ENCODE measurements around the gene RFPL3.
A peak's percentile ranks its signal among the peaks of the same experiment; 100 is the strongest.
"Not testable (repeated sequence)": the region's sequence is repeated elsewhere in the genome, so short reads cannot be mapped to it uniquely, and the experiment has no call there.

Gene RFPL3

DNA sequence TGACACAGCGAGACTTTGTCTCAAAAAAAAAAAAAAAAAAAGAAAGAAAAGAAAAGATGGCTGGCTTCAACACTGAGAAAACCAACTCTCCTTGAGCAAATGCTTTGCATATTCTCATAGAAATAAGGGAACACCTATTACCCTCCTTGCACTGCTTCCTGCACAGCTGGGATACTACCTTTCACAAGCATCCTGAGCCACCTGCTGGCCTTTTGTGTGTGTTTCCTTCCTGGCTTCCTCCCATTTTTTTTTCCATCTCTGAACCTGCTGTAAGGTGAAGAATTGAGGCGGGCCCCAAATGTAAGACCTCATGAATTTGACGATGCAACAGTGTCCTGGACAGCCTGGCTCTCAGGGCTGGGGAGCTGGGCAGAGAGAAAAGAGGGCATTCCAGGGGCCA, 1.9 kb upstream of the RFPL3 start:
- peak; percentile 49 for ATAC-seq (ENCODE audit: low read depth)
- no peak for DNase-seq (ENCODE audit: low spot score)
- H3K27ac ChIP-seq (ENCODE audit: poor library complexity, severe bottlenecking): peak overlapping the region; percentile 72

GRCh38 chr22:32360096-32360495, 2.4 kb downstream of the RFPL3 start:
- not testable (repeated sequence) for H3K4me3 ChIP-seq (ENCODE audit: severe bottlenecking); H3K9me3 ChIP-seq (ENCODE audit: severe bottlenecking); H3K36me3 ChIP-seq (ENCODE audit: low read depth); H3K27me3 ChIP-seq (ENCODE audit: insufficient read depth, poor library complexity, severe bottlenecking); ATAC-seq (ENCODE audit: low read depth); H3K27ac ChIP-seq (ENCODE audit: poor library complexity, severe bottlenecking); H3K4me1 ChIP-seq (ENCODE audit: insufficient read depth, poor library complexity, severe bottlenecking); DNase-seq (ENCODE audit: low spot score)

More for the DNA sequence above, 1.9 kb upstream of the RFPL3 start:
- Histone ChIP-seq H3K27me3 (ENCODE audit: insufficient read depth, poor library complexity, severe bottlenecking) (no peaks in the 10 kb centered on the region), H3K4me1 (ENCODE audit: insufficient read depth, poor library complexity, severe bottlenecking) (no peaks in the 10 kb centered on the region), H3K9me3 (ENCODE audit: severe bottlenecking) (no peaks in the 10 kb centered on the region), H3K36me3 (ENCODE audit: low read depth) (peaks cover 20% of the 10 kb centered on the region), H3K4me3 (ENCODE audit: severe bottlenecking) (no peak overlapping the region)
- TF ChIP-seq, protein P1, sequence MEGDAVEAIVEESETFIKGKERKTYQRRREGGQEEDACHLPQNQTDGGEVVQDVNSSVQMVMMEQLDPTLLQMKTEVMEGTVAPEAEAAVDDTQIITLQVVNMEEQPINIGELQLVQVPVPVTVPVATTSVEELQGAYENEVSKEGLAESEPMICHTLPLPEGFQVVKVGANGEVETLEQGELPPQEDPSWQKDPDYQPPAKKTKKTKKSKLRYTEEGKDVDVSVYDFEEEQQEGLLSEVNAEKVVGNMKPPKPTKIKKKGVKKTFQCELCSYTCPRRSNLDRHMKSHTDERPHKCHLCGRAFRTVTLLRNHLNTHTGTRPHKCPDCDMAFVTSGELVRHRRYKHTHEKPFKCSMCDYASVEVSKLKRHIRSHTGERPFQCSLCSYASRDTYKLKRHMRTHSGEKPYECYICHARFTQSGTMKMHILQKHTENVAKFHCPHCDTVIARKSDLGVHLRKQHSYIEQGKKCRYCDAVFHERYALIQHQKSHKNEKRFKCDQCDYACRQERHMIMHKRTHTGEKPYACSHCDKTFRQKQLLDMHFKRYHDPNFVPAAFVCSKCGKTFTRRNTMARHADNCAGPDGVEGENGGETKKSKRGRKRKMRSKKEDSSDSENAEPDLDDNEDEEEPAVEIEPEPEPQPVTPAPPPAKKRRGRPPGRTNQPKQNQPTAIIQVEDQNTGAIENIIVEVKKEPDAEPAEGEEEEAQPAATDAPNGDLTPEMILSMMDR (IDR thresholded peaks at IDR 0.05; ENCODE audit: poor library complexity, severe bottlenecking): peak; percentile 56

GRCh38 chr22:32361257-32361656, 3.6 kb downstream of the RFPL3 start:
- ATAC-seq (ENCODE audit: low read depth) (no peak), DNase-seq (ENCODE audit: low spot score) (no peak)
- Histone ChIP-seq H3K27ac (ENCODE audit: poor library complexity, severe bottlenecking) (no peak overlapping the region), H3K9me3 (ENCODE audit: severe bottlenecking) (no peaks in the 10 kb centered on the region), H3K4me3 (ENCODE audit: severe bottlenecking) (no peak overlapping the region), H3K36me3 (ENCODE audit: low read depth) (no peaks in the 10 kb centered on the region), H3K27me3 (ENCODE audit: insufficient read depth, poor library complexity, severe bottlenecking) (no peaks in the 10 kb centered on the region), H3K4me1 (ENCODE audit: insufficient read depth, poor library complexity, severe bottlenecking) (no peaks in the 10 kb centered on the region)
- TF ChIP-seq, protein P1 (IDR thresholded peaks at IDR 0.05; ENCODE audit: poor library complexity, severe bottlenecking): no peak

- H3K36me3 ChIP-seq (ENCODE audit: low read depth): no peaks in the 10 kb centered on the region
- no peaks in the 10 kb centered on the region for H3K4me1 ChIP-seq (ENCODE audit: insufficient read depth, poor library complexity, severe bottlenecking)
- H3K4me3 ChIP-seq (ENCODE audit: severe bottlenecking): no peak overlapping the region
- TF ChIP-seq, protein P1 (IDR thresholded peaks at IDR 0.05; ENCODE audit: poor library complexity, severe bottlenecking): no peak
- no peak for ATAC-seq (ENCODE audit: low read depth)
- H3K27me3 ChIP-seq (ENCODE audit: insufficient read depth, poor library complexity, severe bottlenecking): no peaks in the 10 kb centered on the region
- no peak overlapping the region for H3K27ac ChIP-seq (ENCODE audit: poor library complexity, severe bottlenecking)
- DNase-seq (ENCODE audit: low spot score): no peak
- no peaks in the 10 kb centered on the region for H3K9me3 ChIP-seq (ENCODE audit: severe bottlenecking)
Measured at GRCh38 chr22:32364210-32364609, 6.5 kb downstream of the RFPL3 start.

DNA sequence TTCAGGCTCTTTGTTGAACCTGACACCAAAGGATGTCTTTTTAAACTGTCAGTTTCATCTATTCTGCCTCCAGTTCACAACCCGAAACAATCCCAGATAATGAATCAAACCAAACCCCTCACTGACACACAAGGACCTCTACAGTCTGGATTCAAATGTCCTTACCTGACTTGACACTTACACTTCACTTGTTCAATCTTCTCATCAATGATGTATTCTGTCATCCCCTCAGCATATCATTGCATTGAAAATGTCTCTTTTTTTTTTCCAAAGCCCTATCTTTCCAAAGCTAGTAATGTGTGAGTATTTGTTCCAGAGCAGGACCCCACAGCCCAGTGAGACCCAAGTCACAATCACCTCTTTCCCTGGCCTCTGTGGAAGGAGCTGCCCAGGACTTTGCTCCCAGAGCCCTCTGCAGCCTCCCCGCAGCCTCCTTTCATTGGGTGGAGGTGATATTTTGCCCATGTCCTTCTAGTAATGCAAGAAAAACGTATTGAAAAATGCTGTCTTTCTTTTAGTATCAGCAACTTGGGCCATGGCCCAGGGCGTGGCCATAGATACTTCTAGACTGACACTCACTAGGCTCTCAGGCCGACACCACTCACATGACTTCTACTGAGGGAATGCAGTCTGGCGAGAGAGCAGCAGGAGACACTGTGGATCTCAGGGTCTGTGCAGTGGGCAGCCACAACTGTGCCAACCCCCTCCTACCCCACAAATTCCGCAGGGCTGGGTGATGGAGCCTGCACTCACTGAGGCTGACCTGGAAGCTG, 18.2 kb downstream of the RFPL3 start:
- no peak for DNase-seq (ENCODE audit: low spot score)
- Histone ChIP-seq H3K27ac (ENCODE audit: poor library complexity, severe bottlenecking) (no peak overlapping the region), H3K9me3 (ENCODE audit: severe bottlenecking) (no peaks in the 10 kb centered on the region), H3K4me3 (ENCODE audit: severe bottlenecking) (no peak overlapping the region), H3K4me1 (ENCODE audit: insufficient read depth, poor library complexity, severe bottlenecking) (no peaks in the 10 kb centered on the region), H3K27me3 (ENCODE audit: insufficient read depth, poor library complexity, severe bottlenecking) (no peaks in the 10 kb centered on the region), H3K36me3 (ENCODE audit: low read depth) (no peaks in the 10 kb centered on the region)
- TF ChIP-seq, protein P1 (IDR thresholded peaks at IDR 0.05; ENCODE audit: poor library complexity, severe bottlenecking): no peak
- ATAC-seq (ENCODE audit: low read depth): no peak

Data from RWPE2 (cell line).